GM20431 (cell line): ENCODE results near the gene RALGAPB.

Source experiments
- in situ Hi-C: fragments of 300-500 bp; cut with MseI, MboI; formaldehyde crosslinking; loops from one replicate; pipeline ENCODE4 v1.15.0; 2020; ENCODE audit warnings: low sequenced_read_pairs; ENCODE audit not compliant: unreplicated experiment

RALGAPB gene

GRCh38 chr20:38601216-38602184 is 128.9 kb downstream of the RALGAPB start, which contains the start of gene ARHGAP40:
Gene ARHGAP40 (plus strand): TSS chr20:38601809.
- in situ Hi-C loops = no loop called here

GRCh38 chr20:38602185-38602581 is 129.5 kb downstream of the RALGAPB start:
- in situ Hi-C loops = no loop called here

- in situ Hi-C loops = no loop called here
These were observed 130.6 kb downstream of the RALGAPB start for GRCh38 chr20:38603286-38603685.

GRCh38 chr20:38604873-38605303 is 132.2 kb downstream of the RALGAPB start:
- in situ Hi-C loops = no loop called here

GRCh38 chr20:38607351-38607750 is 134.7 kb downstream of the RALGAPB start:
- in situ Hi-C loops = no loop called here

GRCh38 chr20:38608188-38608587 is 135.5 kb downstream of the RALGAPB start:
- in situ Hi-C loops = no loop called here

GRCh38 chr20:38609815-38610214 is 137.2 kb downstream of the RALGAPB start:
- in situ Hi-C loops = no loop called here

- in situ Hi-C loops = no loop called here
These were observed 137.9 kb downstream of the RALGAPB start for GRCh38 chr20:38610521-38610920.

GRCh38 chr20:38612751-38613515 is 140.3 kb downstream of the RALGAPB start:
- in situ Hi-C loops = no loop called here

GRCh38 chr20:38615283-38615682 is 142.6 kb downstream of the RALGAPB start:
- in situ Hi-C loops = no loop called here

- in situ Hi-C loops = no loop called here
These were observed 143.8 kb downstream of the RALGAPB start for GRCh38 chr20:38616457-38616856.

- in situ Hi-C loops = no loop called here
These were observed 144.6 kb downstream of the RALGAPB start for GRCh38 chr20:38617011-38617829.

- in situ Hi-C loops = no loop called here
These were observed 145.2 kb downstream of the RALGAPB start for GRCh38 chr20:38617830-38618196.

GRCh38 chr20:38620441-38620840 is 147.8 kb downstream of the RALGAPB start:
- in situ Hi-C loops = no loop called here

GRCh38 chr20:38623061-38623460 is 150.4 kb downstream of the RALGAPB start:
- in situ Hi-C loops = no loop called here

- in situ Hi-C loops = no loop called here
These were observed 151.4 kb downstream of the RALGAPB start for GRCh38 chr20:38624084-38624483.

- in situ Hi-C loops = no loop called here
These were observed 153.3 kb downstream of the RALGAPB start for GRCh38 chr20:38625896-38626295.

GRCh38 chr20:38626921-38627659 is 154.4 kb downstream of the RALGAPB start:
- in situ Hi-C loops = no loop called here
